Muscle layer of duodenum (tissue), 2 donors: ENCODE data around the gene PEAK1.

ENCODE experiments used
- H3K27ac ChIP-seq: one replicate; pipeline ENCODE4 v1.7.0; 2013; ENCODE audit warnings: mild to moderate bottlenecking, low read length
- H3K27me3 ChIP-seq: one replicate; pipeline ENCODE4 v1.7.0; 2013; ENCODE audit warnings: low read depth, mild to moderate bottlenecking, control low read depth, low read length
- H3K36me3 ChIP-seq, 2 donors: one replicate each; pipeline ENCODE4 v1.7.0; 2013; ENCODE audit warnings: low read length in 2 of 2, control low read depth in 1 of 2, mild to moderate bottlenecking in 1 of 2; ENCODE audit not compliant: insufficient read depth in 2 of 2, control insufficient read depth in 1 of 2
- H3K4me1 ChIP-seq, 2 donors: one replicate each; pipeline ENCODE4 v1.7.0; 2013; ENCODE audit warnings: low read length in 2 of 2, mild to moderate bottlenecking in 2 of 2, control low read depth in 1 of 2, moderate library complexity in 1 of 2; ENCODE audit not compliant: insufficient read depth in 2 of 2, control insufficient read depth in 1 of 2
- H3K4me3 ChIP-seq, 2 donors: one replicate each; pipeline ENCODE4 v1.7.0; 2013; ENCODE audit warnings: low read length in 2 of 2, low read depth in 1 of 2, mild to moderate bottlenecking in 1 of 2
- H3K9me3 ChIP-seq, 2 donors: one replicate each; pipeline ENCODE4 v1.7.0; 2013; ENCODE audit warnings: low read length in 2 of 2, control low read depth in 1 of 2, mild to moderate bottlenecking in 1 of 2; ENCODE audit not compliant: control insufficient read depth in 1 of 2
- donor health status: healthy.

PEAK1 gene

DNA sequence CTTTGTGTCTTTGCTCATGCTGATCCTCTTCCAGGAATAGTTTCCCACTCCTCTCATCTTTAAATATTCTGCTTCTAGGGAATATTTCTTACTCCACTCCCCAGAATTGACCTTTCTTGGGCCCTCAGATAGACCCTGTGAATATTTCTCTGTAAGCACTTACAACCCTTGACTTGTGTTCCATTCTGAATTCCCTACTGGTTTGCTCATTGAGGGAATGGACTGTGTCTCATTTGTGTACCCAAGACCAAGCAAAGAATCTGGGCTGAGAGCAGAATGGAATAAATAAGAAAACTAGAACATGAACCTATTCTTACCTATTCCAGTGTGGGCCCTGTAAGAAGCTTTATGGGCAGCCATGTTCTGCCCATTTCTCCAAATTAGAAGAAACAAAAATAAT, 276.3 kb downstream of the PEAK1 start:
- Histone ChIP-seq H3K27me3 (no peaks in the 10 kb centered on the region), H3K9me3 (peaks cover 4 to 13% of the 10 kb centered on the region in 2 donors), H3K36me3 (peaks cover 6 to 21% of the 10 kb centered on the region in 2 donors), H3K4me3 (no peak overlapping the region), H3K4me1 (peaks cover 0 to 4% of the 10 kb centered on the region in 2 donors), H3K27ac (no peak overlapping the region)

GRCh38 chr15:77143191-77143590, 276.7 kb downstream of the PEAK1 start:
- H3K36me3 ChIP-seq = peaks cover 6 to 21% of the 10 kb centered on the region in 2 donors
- peaks cover 4 to 13% of the 10 kb centered on the region in 2 donors for H3K9me3 ChIP-seq
- peaks cover 0 to 4% of the 10 kb centered on the region in 2 donors for H3K4me1 ChIP-seq
- no peaks in the 10 kb centered on the region for H3K27me3 ChIP-seq
- H3K27ac ChIP-seq = no peak overlapping the region
- H3K4me3 ChIP-seq = no peak overlapping the region

GRCh38 chr15:77140220-77140619, 279.7 kb downstream of the PEAK1 start:
- no peaks in the 10 kb centered on the region for H3K27me3 ChIP-seq
- no peaks in the 10 kb centered on the region for H3K4me1 ChIP-seq
- no peak overlapping the region for H3K4me3 ChIP-seq
- no peak overlapping the region for H3K27ac ChIP-seq
- H3K36me3 ChIP-seq = peaks cover 6 to 21% of the 10 kb centered on the region in 2 donors
- peaks cover 4 to 13% of the 10 kb centered on the region in 2 donors for H3K9me3 ChIP-seq

GRCh38 chr15:77139312-77139711, 280.6 kb downstream of the PEAK1 start:
- Histone ChIP-seq H3K27me3 (no peaks in the 10 kb centered on the region), H3K36me3 (peaks cover 6 to 21% of the 10 kb centered on the region in 2 donors), H3K4me1 (no peaks in the 10 kb centered on the region), H3K9me3 (peaks cover 4 to 13% of the 10 kb centered on the region in 2 donors), H3K4me3 (no peak overlapping the region), H3K27ac (no peak overlapping the region)

DNA sequence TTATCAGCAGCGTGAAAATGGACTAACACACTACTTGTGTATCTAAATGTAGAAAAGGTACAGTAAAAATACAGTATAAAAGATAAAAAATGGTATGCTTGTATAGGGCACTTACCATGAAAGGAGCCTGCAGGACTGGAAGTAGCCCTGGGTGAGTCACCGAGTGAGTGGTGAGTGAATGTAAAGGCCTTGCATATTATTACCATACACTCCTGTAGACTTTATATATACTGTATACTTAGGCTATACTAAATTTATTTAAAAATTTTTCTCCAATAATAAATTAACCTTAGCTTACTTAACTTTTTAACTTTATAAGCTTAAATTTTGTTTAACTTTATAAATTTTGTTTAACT, 281.8 kb downstream of the PEAK1 start:
- no peak overlapping the region for H3K27ac ChIP-seq
- no peaks in the 10 kb centered on the region for H3K27me3 ChIP-seq
- no peak overlapping the region for H3K4me3 ChIP-seq

GRCh38 chr15:77135181-77135580, 284.7 kb downstream of the PEAK1 start:
- no peaks in the 10 kb centered on the region for H3K4me1 ChIP-seq
- H3K9me3 ChIP-seq = peaks cover 0 to 1% of the 10 kb centered on the region in 2 donors
- H3K4me3 ChIP-seq = no peak overlapping the region
- no peaks in the 10 kb centered on the region for H3K27me3 ChIP-seq
- no peak overlapping the region for H3K27ac ChIP-seq
- H3K36me3 ChIP-seq = peaks cover 4 to 9% of the 10 kb centered on the region in 2 donors

More for the DNA sequence above, 281.8 kb downstream of the PEAK1 start:
- H3K4me1 ChIP-seq = no peaks in the 10 kb centered on the region
- H3K36me3 ChIP-seq = peaks cover 3 to 20% of the 10 kb centered on the region in 2 donors
- peaks cover 4 to 13% of the 10 kb centered on the region in 2 donors for H3K9me3 ChIP-seq

DNA sequence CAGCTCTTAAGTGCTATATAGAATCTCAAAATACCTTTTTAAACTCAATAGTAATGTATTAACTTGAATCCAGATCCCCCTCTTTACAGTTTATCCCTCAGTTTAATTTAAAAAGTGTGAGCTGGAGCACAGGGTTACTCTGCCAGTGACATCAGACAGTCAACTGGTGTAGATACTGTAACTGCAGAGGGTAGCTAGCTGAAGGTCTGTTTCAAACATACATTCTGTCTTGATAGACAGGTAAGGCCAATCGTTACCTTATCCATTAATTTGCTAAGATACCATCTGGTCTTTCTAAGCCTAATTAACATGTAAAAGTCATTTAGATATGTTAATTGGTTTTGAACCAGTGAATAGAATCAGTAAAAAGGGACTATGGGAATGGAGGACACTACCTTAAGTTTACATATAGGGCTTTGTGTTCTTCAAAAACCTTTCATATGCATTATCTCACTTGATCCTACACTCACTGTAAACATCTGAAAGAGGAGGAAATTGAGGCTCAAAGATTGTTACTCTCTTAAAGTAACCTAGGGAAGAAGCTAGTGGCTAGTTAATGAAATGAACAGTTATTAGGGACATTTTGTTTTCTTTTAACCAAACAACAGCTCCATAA, 289.5 kb downstream of the PEAK1 start:
- no peak overlapping the region for H3K27ac ChIP-seq
- no peaks in the 10 kb centered on the region for H3K4me1 ChIP-seq
- no peak overlapping the region for H3K4me3 ChIP-seq
- no peaks in the 10 kb centered on the region for H3K27me3 ChIP-seq
- peaks cover 4 to 8% of the 10 kb centered on the region in 2 donors for H3K36me3 ChIP-seq
- no peaks in the 10 kb centered on the region for H3K9me3 ChIP-seq

DNA sequence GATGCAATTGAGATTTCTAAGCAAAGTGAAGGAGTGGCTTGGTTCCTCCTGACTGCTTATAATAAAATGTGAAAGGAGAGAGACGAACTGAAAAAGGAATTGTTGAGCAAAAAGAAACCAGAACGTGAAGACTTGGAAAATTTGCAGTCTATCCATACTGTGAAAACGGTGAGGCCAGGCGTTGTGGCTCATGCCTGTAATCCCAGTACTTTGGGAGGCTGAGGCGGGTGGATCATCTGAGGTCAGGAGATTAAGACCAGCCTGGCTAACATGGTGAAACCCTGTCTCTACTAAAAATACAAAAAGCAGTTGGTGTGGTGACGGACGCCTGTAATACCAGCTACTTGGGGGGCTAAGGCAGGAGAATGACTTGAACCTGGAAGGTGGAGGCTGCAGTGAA, 292.3 kb downstream of the PEAK1 start:
- H3K27ac ChIP-seq = no peak overlapping the region
- H3K9me3 ChIP-seq = no peaks in the 10 kb centered on the region
- H3K4me3 ChIP-seq = no peak overlapping the region
- H3K4me1 ChIP-seq = no peaks in the 10 kb centered on the region
- no peaks in the 10 kb centered on the region for H3K27me3 ChIP-seq
- H3K36me3 ChIP-seq = peaks cover 0 to 4% of the 10 kb centered on the region in 2 donors

- no peaks in the 10 kb centered on the region for H3K9me3 ChIP-seq
- H3K36me3 ChIP-seq = peaks cover 0 to 2% of the 10 kb centered on the region in 2 donors
- H3K27me3 ChIP-seq = no peaks in the 10 kb centered on the region
- H3K4me3 ChIP-seq = no peak overlapping the region
- H3K4me1 ChIP-seq = no peaks in the 10 kb centered on the region
- H3K27ac ChIP-seq = no peak overlapping the region
Observed at GRCh38 chr15:77126529-77127326, 293.2 kb downstream of the PEAK1 start.

DNA sequence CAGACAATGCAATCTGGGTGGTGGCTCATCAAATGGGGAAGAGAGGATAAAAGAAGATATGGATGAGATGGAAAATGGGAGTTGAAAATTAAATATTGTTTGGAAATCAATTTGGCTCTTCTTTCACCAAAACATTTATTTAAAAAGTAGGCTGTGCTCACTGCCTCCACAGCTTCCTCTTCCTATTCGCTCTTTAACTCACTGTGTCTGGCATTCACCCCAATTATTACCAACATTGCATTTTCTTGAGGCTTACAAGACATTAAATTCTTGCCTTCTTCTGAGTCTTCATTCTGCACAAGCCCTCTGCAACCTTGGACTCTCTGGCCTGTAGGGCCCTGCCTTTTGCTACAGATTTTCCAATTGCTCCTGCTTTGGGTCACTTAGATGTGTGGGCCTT, 296.1 kb downstream of the PEAK1 start:
- Histone ChIP-seq H3K27me3 (no peaks in the 10 kb centered on the region), H3K36me3 (no peaks in the 10 kb centered on the region), H3K27ac (no peak overlapping the region), H3K4me1 (peaks cover 0 to 5% of the 10 kb centered on the region in 2 donors), H3K9me3 (no peaks in the 10 kb centered on the region), H3K4me3 (no peak overlapping the region)

DNA sequence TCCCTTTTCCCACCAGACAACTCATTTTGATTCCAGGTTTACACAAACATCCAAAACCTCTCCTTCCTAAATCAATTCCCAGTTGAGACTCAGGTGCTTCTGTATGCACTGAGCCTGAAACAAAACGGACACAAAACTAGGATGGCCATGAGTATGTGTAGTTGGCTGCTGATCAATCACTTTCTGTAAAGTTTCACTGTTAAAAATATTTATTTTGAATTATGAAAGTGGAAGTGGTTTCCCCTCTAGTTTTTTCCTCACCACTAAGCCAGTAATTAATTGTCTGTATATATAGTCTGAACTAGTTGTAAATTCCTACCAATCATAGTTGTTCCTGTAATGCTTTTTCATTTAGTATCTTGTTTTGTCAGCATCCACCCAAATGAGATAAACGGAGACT, 297.3 kb downstream of the PEAK1 start:
- Histone ChIP-seq H3K4me3 (no peak overlapping the region), H3K9me3 (no peaks in the 10 kb centered on the region), H3K4me1 (peaks cover 0 to 5% of the 10 kb centered on the region in 2 donors), H3K36me3 (no peaks in the 10 kb centered on the region), H3K27me3 (no peaks in the 10 kb centered on the region), H3K27ac (no peak overlapping the region)
